GM12891 (cell line): ENCODE measurements around the gene NEK7.

Source experiments
- POLR2A ChIP-seq: IDR thresholded peaks from 2 replicates; pipeline ENCODE4 v1.6.1; 2011; ENCODE audit warnings: low read depth, low read length, control low read depth
- POLR2AphosphoS5 ChIP-seq: IDR thresholded peaks from 2 replicates; pipeline ENCODE4 v1.6.1; 2011; ENCODE audit warnings: low read depth, low read length, control low read depth
- SPI1 ChIP-seq: IDR thresholded peaks from 2 replicates; pipeline ENCODE4 v1.6.1; 2011; ENCODE audit warnings: low read depth, low read length, control low read depth
- TAF1 ChIP-seq: IDR thresholded peaks from 2 replicates; pipeline ENCODE4 v1.6.1; 2011; ENCODE audit warnings: low read depth, low read length, control low read depth

DNA sequence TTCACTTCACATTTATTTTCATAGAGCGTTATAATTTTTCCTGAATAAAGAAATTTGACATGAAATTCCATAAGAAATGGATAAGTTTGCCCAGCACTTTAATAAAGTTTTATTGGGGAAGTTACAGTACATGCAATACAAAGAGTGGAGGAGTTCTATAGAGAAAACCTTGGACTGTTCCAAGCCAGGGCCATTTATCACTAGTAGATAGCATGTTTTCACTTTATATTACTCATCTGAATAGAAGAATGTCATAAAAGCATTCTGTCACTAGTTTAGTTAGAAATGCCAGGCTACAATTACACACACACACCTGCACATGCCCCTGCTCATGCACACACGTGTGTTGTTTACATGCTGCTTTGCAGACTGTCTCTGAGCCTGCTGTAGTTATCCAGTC is 123.3 kb downstream of the NEK7 start:
- TF ChIP-seq POLR2A (no peak), POLR2AphosphoS5 (no peak), SPI1 (no peak), TAF1 (no peak)
